T-cell (primary cell): ENCODE measurements around the gene MILR1. TPM values are rescaled to one million over a fixed set of nuclear protein-coding genes. Genes with fewer than 3 reads are reported as not detected.

Source experiments
- ATAC-seq, 4 experiments: fragments of 200-7000 bp in 3 of 4; fragments of 150-1000 bp in 1 of 4; cut with Tn5 transposase; replicated peaks in 1 of 4; 1 replicate in 3 of 4; 2 replicates in 1 of 4; pipeline ENCODE4 v1.10.0; 2021; ENCODE audit warnings: moderate library complexity in 3 of 4, mild to moderate bottlenecking in 2 of 4, moderate number of reproducible peaks in 1 of 4
- CTCF ChIA-PET, 2 donors: fragments of 300-600 bp; sonication (Branson Sonifier 250); formaldehyde crosslinking; loops; one replicate each; lab custom pipeline; 2022; ENCODE audit warnings: antibody characterized with exemption in 2 of 2; lab: Charles Lee
- POLR2A ChIA-PET, 2 donors: fragments of 300-600 bp; sonication (Branson Sonifier 250); formaldehyde crosslinking; loops; one replicate each; lab custom pipeline; 2022; ENCODE audit warnings: antibody characterized with exemption in 2 of 2; lab: Charles Lee
- DNase-seq, 35 experiments: peaks; one replicate each; pipeline versions ENCODE4 v3.0.0 to v3.0.0-alpha.2; 2013 to 2023
- H3K27ac ChIP-seq: one replicate; pipeline ENCODE4 v1.5.1; 2013; ENCODE audit warnings: low read length
- H3K27me3 ChIP-seq, 2 experiments: replicated peaks in 1 of 2; 1 replicate in 1 of 2; 2 replicates in 1 of 2; pipeline versions ENCODE4 v1.6.1 to v1.7.0; 2013; ENCODE audit warnings: low read length in 1 of 2, mixed read lengths in 1 of 2; ENCODE audit not compliant: control insufficient read depth in 2 of 2, insufficient read depth in 2 of 2; ENCODE audit errors: extremely low read depth in 1 of 2
- H3K36me3 ChIP-seq, 2 donors: 1 replicate in 1 of 2; 2 replicates in 1 of 2; pipeline versions ENCODE4 v1.6.1 to v1.7.0; 2013; ENCODE audit warnings: low read length in 1 of 2; ENCODE audit not compliant: control insufficient read depth in 2 of 2, insufficient read depth in 1 of 2; ENCODE audit errors: extremely low read depth in 1 of 2
- H3K4me1 ChIP-seq, 2 experiments: 1 replicate in 1 of 2; 2 replicates in 1 of 2; pipeline versions ENCODE4 v1.6.1 to v1.7.0; 2013; ENCODE audit warnings: low read length in 2 of 2, mixed read lengths in 1 of 2; ENCODE audit not compliant: insufficient read depth in 2 of 2, control insufficient read depth in 1 of 2; ENCODE audit errors: extremely low read depth in 1 of 2
- H3K4me3 ChIP-seq, 2 donors: 1 replicate in 1 of 2; 2 replicates in 1 of 2; pipeline versions ENCODE4 v1.5.1 to v1.7.0; 2013; ENCODE audit warnings: mild to moderate bottlenecking in 2 of 2, low read length in 1 of 2, moderate library complexity in 1 of 2; ENCODE audit not compliant: control insufficient read depth in 1 of 2; ENCODE audit errors: extremely low read depth in 1 of 2
- H3K9me3 ChIP-seq: 2 replicates; pipeline ENCODE4 v1.7.0; 2013
- H3K27ac Mint-ChIP-seq, 2 donors: one replicate each; pipeline ENCODE4 v1.8.0; 2020 to 2021; ENCODE audit warnings: mild to moderate bottlenecking in 2 of 2, mixed read lengths in 2 of 2
- H3K27me3 Mint-ChIP-seq, 2 donors: one replicate each; pipeline ENCODE4 v1.8.0; 2021 to 2022; ENCODE audit warnings: mixed read lengths in 2 of 2
- H3K36me3 Mint-ChIP-seq: one replicate; pipeline ENCODE4 v1.8.0; 2021; ENCODE audit warnings: mixed read lengths
- H3K4me1 Mint-ChIP-seq, 3 donors: one replicate each; pipeline ENCODE4 v1.8.0; 2020 to 2022; ENCODE audit warnings: mixed read lengths in 3 of 3, mild to moderate bottlenecking in 1 of 3
- H3K4me3 Mint-ChIP-seq, 3 donors: one replicate each; pipeline ENCODE4 v1.8.0; 2020 to 2022; ENCODE audit warnings: mild to moderate bottlenecking in 3 of 3, mixed read lengths in 3 of 3, moderate library complexity in 3 of 3
- H3K9me3 Mint-ChIP-seq, 3 donors: one replicate each; pipeline ENCODE4 v1.8.0; 2020 to 2022; ENCODE audit warnings: mixed read lengths in 3 of 3
- WGBS: methylation state at CpG from one replicate; pipeline ENCODE4 v1.1.5; 2013; ENCODE audit warnings: missing lambda C conversion rate; ENCODE audit not compliant: insufficient coverage; 5-methylcytosine and 5-hydroxymethylcytosine counted together
- total RNA-seq, 35 experiments: library from RNA in 6 of 35; stranded (reverse) in 6 of 35; fragments of 120-200 nt in 1 of 35; gene quantifications; one replicate each; pipeline versions ENCODE4 v1.2.1 to v1.2.4 and lab custom pipeline; 2013 to 2026

The MILR1 gene
- total RNA-seq, 5 donors from 2014 or later (not counting 1 experiment from before 2014, with no cell fraction given) = 0.22 to 0.76 TPM; not detected in 3

DNA sequence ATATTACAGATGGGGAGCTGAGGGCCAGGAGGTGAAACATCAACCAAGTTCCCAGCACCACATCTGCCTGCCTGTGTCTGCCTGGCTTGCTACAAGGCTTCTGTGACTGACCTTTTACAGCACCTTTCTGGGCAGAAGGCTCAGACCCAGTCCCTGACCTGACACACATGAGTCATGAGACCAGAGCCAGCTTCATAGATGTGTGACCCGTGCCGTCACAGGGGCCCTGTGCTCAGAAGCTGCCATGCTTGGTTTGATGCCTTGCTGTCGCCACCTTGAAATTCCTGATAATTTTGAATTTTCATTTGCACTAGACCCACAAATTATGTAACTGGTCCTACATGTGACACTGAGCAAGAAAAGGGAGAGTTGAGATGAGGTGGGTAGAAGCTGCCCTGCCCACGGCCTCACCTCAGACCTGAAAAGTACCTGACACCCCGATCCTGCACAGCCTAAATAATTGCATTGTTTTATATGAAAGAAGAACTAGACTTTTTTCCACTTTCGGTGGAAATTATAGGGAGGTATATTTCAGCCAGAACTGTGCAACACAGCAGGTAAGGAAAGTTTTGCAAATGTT is 44.9 kb upstream of the MILR1 start:
- no peaks in the 10 kb centered on the region for H3K27me3 Mint-ChIP-seq
- no peaks in the 10 kb centered on the region for H3K9me3 ChIP-seq
- no peak overlapping the region for H3K27ac ChIP-seq
- no peaks in the 10 kb centered on the region for H3K27me3 ChIP-seq
- H3K4me1 ChIP-seq = peaks cover 6 to 22% of the 10 kb centered on the region in 2 experiments
- ChIA-PET CTCF (no interaction called here), POLR2A (no interaction called here)
- no peak overlapping the region for H3K4me3 ChIP-seq
- H3K4me1 Mint-ChIP-seq = peaks cover 19 to 26% (median 22%) of the 10 kb centered on the region in 3 donors
- no peaks in the 10 kb centered on the region for H3K9me3 Mint-ChIP-seq
- 87% methylated on average over 3 of the region's 6 CpGs for WGBS
- ATAC-seq (no peak), DNase-seq (no peak)
- H3K4me3 Mint-ChIP-seq = no peak overlapping the region
- no peak overlapping the region for H3K27ac Mint-ChIP-seq
- H3K36me3 ChIP-seq = no peaks in the 10 kb centered on the region
- H3K36me3 Mint-ChIP-seq = no peaks in the 10 kb centered on the region

DNA sequence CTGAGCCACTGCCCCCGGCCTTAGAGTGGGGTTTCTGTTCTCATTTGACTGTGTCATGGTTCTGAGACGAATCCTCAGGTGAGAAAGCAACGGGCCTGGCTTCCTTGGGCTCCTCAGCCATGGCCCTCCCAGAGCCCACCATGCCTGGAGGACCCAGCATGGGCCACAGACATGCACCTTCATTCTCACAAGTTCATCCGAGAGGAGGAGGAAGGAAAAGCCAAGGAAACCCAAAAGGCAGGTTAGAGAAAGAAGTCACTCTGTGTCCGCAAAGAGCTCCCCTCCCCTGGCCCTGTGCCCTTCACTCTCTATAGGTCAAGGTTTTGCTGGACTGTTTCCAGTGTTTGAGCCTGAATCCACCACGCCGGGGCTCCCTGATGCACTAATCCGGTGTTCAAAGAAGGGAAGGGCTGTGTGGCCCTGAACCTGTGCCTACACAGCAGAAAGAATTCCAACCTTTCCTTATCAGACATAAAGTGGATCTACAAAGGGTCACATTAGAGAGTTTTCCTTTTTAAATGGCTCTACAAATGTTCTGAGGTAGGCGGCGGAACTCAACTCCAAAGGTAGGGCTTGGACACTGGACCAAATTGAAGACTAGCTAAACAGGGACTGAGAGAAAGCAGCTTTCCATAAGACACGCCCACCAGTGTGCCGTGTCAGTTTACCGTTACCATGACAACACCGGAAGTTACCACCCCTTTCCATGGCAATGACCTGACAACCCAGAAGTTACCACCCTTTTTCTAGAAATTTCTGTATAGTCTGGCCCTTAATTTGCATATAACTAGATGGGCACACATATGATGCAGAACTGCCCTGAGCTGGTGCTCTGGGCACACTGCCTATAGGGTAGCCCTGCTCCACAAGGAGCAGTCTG is 42.4 kb upstream of the MILR1 start:
- ChIA-PET CTCF (interaction anchor here in 1 of 2 donors (1.8 kb wide), 1 partner anchor 13 kb away, joined by 4 read pairs; no protein-coding TSS in a partner anchor), POLR2A (interaction anchor here in 1 of 2 donors (0.6 kb wide), 1 partner anchor 12 kb away, joined by 4 read pairs; no protein-coding TSS in a partner anchor)
- no peaks in the 10 kb centered on the region for H3K9me3 ChIP-seq
- Mint-ChIP-seq H3K4me1 (peaks cover 11 to 17% (median 11%) of the 10 kb centered on the region in 3 donors), H3K27ac (no peak overlapping the region), H3K27me3 (no peaks in the 10 kb centered on the region), H3K4me3 (no peak overlapping the region), H3K36me3 (no peaks in the 10 kb centered on the region), H3K9me3 (no peaks in the 10 kb centered on the region)
- no peak overlapping the region for H3K27ac ChIP-seq
- no peak overlapping the region for H3K4me3 ChIP-seq
- DNase-seq (peak in 1 of 35 experiments; percentile 37), ATAC-seq (no peak)
- WGBS = 78% methylated on average over 7 of the region's 14 CpGs
- H3K27me3 ChIP-seq = no peaks in the 10 kb centered on the region
- peaks cover 3 to 11% of the 10 kb centered on the region in 2 experiments for H3K4me1 ChIP-seq
- H3K36me3 ChIP-seq = no peaks in the 10 kb centered on the region

DNA sequence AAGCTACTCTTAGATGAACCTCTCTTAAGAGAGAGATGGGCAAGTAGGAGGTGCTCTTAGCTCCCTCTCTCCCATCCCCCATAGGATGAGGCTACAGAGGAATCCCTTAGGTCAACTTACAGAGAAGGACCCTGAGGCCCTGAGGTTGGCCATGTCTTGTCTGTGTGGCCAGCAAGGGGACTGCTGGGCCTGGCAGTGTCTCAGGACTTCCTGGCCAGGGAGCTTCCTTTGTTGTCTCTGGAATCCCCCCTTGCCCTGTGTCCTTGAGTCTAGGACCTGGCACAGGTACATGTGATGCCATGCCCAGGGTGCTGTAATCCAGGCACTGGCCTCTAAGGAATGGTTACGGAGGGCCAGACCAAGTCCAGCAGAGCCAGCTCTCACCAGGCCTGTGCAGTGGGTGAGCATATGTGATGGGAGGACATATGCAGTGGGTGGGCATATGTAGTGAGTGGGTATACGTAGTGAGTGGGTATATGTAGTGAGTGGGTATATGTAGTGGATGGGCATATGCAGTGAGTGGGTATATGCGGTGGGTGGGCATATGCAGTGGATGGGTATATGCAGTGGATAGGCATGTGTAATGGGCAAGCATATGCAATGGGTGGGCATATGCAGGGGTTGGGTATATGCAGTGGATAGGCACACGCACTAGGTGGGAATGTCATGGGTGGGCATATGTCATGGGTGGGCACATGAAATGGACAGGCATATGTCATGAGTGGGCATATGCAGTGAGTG is 38.0 kb upstream of the MILR1 start:
- POLR2A ChIA-PET = no interaction called here
- H3K4me1 ChIP-seq = peaks cover 4 to 14% of the 10 kb centered on the region in 2 experiments
- H3K9me3 ChIP-seq = no peaks in the 10 kb centered on the region
- Mint-ChIP-seq H3K27me3 (no peaks in the 10 kb centered on the region), H3K36me3 (no peaks in the 10 kb centered on the region), H3K4me3 (peak overlapping the region in 1 of 3 donors; percentile 29), H3K9me3 (no peaks in the 10 kb centered on the region), H3K4me1 (peaks cover 14 to 23% (median 21%) of the 10 kb centered on the region in 3 donors), H3K27ac (no peak overlapping the region)
- H3K4me3 ChIP-seq = no peak overlapping the region
- 98% methylated on average over 4 of the region's 4 CpGs for WGBS
- no peaks in the 10 kb centered on the region for H3K27me3 ChIP-seq
- DNase-seq (no peak), ATAC-seq (no peak)
- no peak overlapping the region for H3K27ac ChIP-seq
- H3K36me3 ChIP-seq = no peaks in the 10 kb centered on the region
- CTCF ChIA-PET = interaction anchor here in 1 of 2 donors (1.4 kb wide), 1 partner anchor 9 kb away, joined by 7 read pairs; no protein-coding TSS in a partner anchor

DNA sequence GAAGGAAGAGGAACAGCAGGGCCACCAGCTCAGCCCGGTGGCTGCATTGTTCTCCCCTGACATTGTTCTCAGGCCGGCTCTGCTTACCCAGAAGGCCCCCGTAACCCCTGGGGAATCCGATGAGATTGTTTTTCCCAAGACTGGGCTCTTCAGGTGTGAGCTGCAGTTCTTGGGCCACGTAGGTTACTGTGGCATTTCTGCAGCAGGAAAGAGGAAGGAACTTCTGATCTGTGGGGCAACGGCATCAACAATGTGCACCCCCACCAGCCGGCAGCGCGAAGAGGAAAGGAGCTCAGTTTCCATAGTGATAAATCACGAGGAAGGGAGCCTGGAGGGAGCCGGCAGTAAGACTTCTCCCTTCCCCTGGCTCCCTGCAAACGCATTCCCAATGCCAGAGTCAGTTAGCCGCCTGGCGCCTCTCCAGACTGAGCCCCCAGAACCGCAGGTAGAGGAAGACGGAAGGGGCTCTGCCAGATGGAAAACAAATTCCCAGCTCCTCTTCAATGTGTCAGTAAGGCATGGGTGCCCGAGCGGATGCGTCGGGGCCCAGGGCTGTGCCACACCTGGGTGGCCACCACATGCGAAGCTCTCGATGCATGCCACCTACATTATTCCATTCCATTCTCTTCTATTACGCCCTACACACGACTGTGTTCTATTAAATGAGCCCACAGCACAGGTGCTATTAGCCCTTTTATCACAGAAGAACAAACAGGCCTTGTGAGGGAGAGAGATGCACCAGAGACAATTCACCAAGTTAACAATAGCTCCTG is 36.7 kb upstream of the MILR1 start:
- H3K36me3 ChIP-seq = no peaks in the 10 kb centered on the region
- Mint-ChIP-seq H3K27me3 (no peaks in the 10 kb centered on the region), H3K27ac (peak overlapping the region in 1 of 2 donors; percentile 56), H3K4me1 (peaks cover 11 to 21% (median 19%) of the 10 kb centered on the region in 3 donors), H3K4me3 (peak overlapping the region; percentile 7 to 78 (median 22)), H3K36me3 (no peaks in the 10 kb centered on the region), H3K9me3 (no peaks in the 10 kb centered on the region)
- H3K27me3 ChIP-seq = no peaks in the 10 kb centered on the region
- H3K4me3 ChIP-seq = peak overlapping the region in 1 of 2 donors; percentile 60
- no peak overlapping the region for H3K27ac ChIP-seq
- peaks cover 4 to 14% of the 10 kb centered on the region in 2 experiments for H3K4me1 ChIP-seq
- H3K9me3 ChIP-seq = no peaks in the 10 kb centered on the region
- peak; percentile 19 to 60 (median 54) for ATAC-seq
- POLR2A ChIA-PET = interaction anchor here (0.5 to 0.7 kb wide), 2 partner anchors 16 to 96 kb away, joined by 3 read pairs; no protein-coding TSS in a partner anchor
- WGBS = 69% methylated on average over 18 of the region's 24 CpGs
- CTCF ChIA-PET = interaction anchor here (0.5 to 1.4 kb wide), 4 partner anchors 10 to 96 kb away, joined by 3 read pairs; no protein-coding TSS in a partner anchor
- DNase-seq = peak in 5 of 35 experiments; percentile 14 to 38 (median 27)

DNA sequence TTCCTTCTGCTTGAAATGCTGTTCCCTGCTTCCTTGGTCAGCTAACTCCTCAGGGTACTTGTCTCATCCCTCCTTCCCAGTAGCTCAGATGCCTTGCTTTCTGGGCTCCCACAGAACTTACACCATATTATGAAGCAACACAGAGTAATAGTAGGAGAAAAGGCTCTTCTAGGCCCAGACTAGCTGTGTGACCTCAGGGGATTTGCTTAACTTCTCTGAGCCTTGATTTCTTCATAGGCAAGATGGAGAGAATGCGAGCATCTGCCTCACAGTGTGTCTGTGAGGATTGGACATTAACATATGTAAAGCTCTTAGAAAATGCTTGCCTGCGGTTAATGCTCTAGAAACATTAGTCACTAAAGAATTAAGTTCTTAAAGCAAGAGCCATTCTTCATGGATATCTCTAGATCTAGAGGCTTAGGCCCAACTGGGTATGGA is 36.0 kb upstream of the MILR1 start:
- Mint-ChIP-seq H3K36me3 (no peaks in the 10 kb centered on the region), H3K4me1 (peaks cover 11 to 21% (median 19%) of the 10 kb centered on the region in 3 donors), H3K9me3 (no peaks in the 10 kb centered on the region), H3K4me3 (peak overlapping the region in 2 of 3 donors; percentile 11 to 78), H3K27me3 (no peaks in the 10 kb centered on the region), H3K27ac (no peak overlapping the region)
- ChIA-PET CTCF (interaction anchor here in 1 of 2 donors (0.6 to 1.4 kb wide), 3 partner anchors 10 to 97 kb away, joined by 3 read pairs; no protein-coding TSS in a partner anchor), POLR2A (interaction anchor here (0.5 to 0.6 kb wide), 2 partner anchors 97 to 109 kb away, joined by 3 to 7 read pairs; no protein-coding TSS in a partner anchor)
- Histone ChIP-seq H3K4me1 (peaks cover 4 to 14% of the 10 kb centered on the region in 2 experiments), H3K9me3 (no peaks in the 10 kb centered on the region), H3K27ac (no peak overlapping the region), H3K36me3 (no peaks in the 10 kb centered on the region), H3K27me3 (no peaks in the 10 kb centered on the region), H3K4me3 (no peak overlapping the region)
- ATAC-seq = no peak
- no CpG with 5 or more reads among the region's 2 CpGs for WGBS
- DNase-seq = no peak
